CD8-positive, alpha-beta memory T cell (primary cell): ENCODE measurements around the gene RACGAP1. TPM values are rescaled to one million over a fixed set of nuclear protein-coding genes. Genes with fewer than 3 reads are reported as not detected.
"Not testable (repeated sequence)": the region's sequence is repeated elsewhere in the genome, so short reads cannot be mapped to it uniquely, and the experiment has no call there.

Experiments
- CTCF ChIA-PET: fragments of 350-600 bp; sonication (Branson Sonifier 250); formaldehyde crosslinking; loops from one replicate; lab custom pipeline; 2021; ENCODE audit warnings: antibody characterized with exemption; lab: Charles Lee
- POLR2A ChIA-PET: fragments of 350-600 bp; sonication (Branson Sonifier 250); formaldehyde crosslinking; loops from one replicate; lab custom pipeline; 2021; ENCODE audit warnings: antibody characterized with exemption; lab: Charles Lee
- DNase-seq, 5 donors: peaks; one replicate each; pipeline versions ENCODE4 v3.0.0 to v3.0.0-alpha.2; 2020 to 2022; ENCODE audit warnings: mixed read lengths in 1 of 5
- H3K27ac ChIP-seq: one replicate; pipeline ENCODE4 v1.7.0; 2013; ENCODE audit warnings: low read depth, mild to moderate bottlenecking, low read length, moderate library complexity
- H3K27me3 ChIP-seq: 2 replicates; pipeline ENCODE4 v1.7.0; 2013; ENCODE audit warnings: low read length, mild to moderate bottlenecking; ENCODE audit not compliant: insufficient read depth, poor library complexity, severe bottlenecking
- H3K36me3 ChIP-seq: 2 replicates; pipeline ENCODE4 v1.7.0; 2013; ENCODE audit warnings: mild to moderate bottlenecking, low read length, moderate library complexity; ENCODE audit not compliant: insufficient read depth
- H3K4me1 ChIP-seq: 2 replicates; pipeline ENCODE4 v1.7.0; 2013; ENCODE audit warnings: mild to moderate bottlenecking, low read length, moderate library complexity; ENCODE audit not compliant: insufficient read depth
- H3K4me3 ChIP-seq: 2 replicates; pipeline ENCODE4 v1.7.0; 2013; ENCODE audit warnings: mild to moderate bottlenecking, low read length
- H3K9me3 ChIP-seq: 2 replicates; pipeline ENCODE4 v1.7.0; 2013; ENCODE audit warnings: mild to moderate bottlenecking, low read length
- H3K27ac Mint-ChIP-seq, 8 donors: one replicate each; pipeline ENCODE4 v1.8.0; 2020 to 2021; ENCODE audit warnings: mixed read lengths in 8 of 8, mild to moderate bottlenecking in 6 of 8, inconsistent platforms in 3 of 8, moderate library complexity in 3 of 8
- H3K27me3 Mint-ChIP-seq, 2 donors: one replicate each; pipeline ENCODE4 v1.8.0; 2020 to 2021; ENCODE audit warnings: mixed read lengths in 2 of 2, mild to moderate bottlenecking in 1 of 2, moderate library complexity in 1 of 2
- H3K36me3 Mint-ChIP-seq, 3 donors: one replicate each; pipeline ENCODE4 v1.8.0; 2020 to 2021; ENCODE audit warnings: mixed read lengths in 3 of 3, inconsistent platforms in 1 of 3, mild to moderate bottlenecking in 1 of 3
- H3K4me1 Mint-ChIP-seq, 3 donors: one replicate each; pipeline ENCODE4 v1.8.0; 2020 to 2021; ENCODE audit warnings: mixed read lengths in 3 of 3, inconsistent platforms in 1 of 3, mild to moderate bottlenecking in 1 of 3
- H3K4me3 Mint-ChIP-seq, 7 donors: one replicate each; pipeline ENCODE4 v1.8.0; 2020 to 2021; ENCODE audit warnings: mixed read lengths in 7 of 7, mild to moderate bottlenecking in 6 of 7, moderate library complexity in 4 of 7, inconsistent platforms in 2 of 7
- H3K9me3 Mint-ChIP-seq, 5 donors: one replicate each; pipeline ENCODE4 v1.8.0; 2020 to 2022; ENCODE audit warnings: mixed read lengths in 5 of 5, mild to moderate bottlenecking in 3 of 5, moderate library complexity in 2 of 5, inconsistent platforms in 1 of 5
- polyA plus RNA-seq: library from polyadenylated mRNA; unstranded; fragments of 300-500 nt; fragmentation: Illumina TruSeq; gene quantifications from one replicate; pipeline ENCODE4 v1.2.3, GENCODE V29; 2021
- total RNA-seq, 2 experiments: library from RNA; stranded (reverse); gene quantifications; one replicate each; pipeline ENCODE4 v1.2.3, GENCODE V29; 2021

RACGAP1 gene
- total and polyA plus RNA-seq, 3 experiments from 2014 or later = 11.9 to 84.3 (median 79.3) TPM

DNA sequence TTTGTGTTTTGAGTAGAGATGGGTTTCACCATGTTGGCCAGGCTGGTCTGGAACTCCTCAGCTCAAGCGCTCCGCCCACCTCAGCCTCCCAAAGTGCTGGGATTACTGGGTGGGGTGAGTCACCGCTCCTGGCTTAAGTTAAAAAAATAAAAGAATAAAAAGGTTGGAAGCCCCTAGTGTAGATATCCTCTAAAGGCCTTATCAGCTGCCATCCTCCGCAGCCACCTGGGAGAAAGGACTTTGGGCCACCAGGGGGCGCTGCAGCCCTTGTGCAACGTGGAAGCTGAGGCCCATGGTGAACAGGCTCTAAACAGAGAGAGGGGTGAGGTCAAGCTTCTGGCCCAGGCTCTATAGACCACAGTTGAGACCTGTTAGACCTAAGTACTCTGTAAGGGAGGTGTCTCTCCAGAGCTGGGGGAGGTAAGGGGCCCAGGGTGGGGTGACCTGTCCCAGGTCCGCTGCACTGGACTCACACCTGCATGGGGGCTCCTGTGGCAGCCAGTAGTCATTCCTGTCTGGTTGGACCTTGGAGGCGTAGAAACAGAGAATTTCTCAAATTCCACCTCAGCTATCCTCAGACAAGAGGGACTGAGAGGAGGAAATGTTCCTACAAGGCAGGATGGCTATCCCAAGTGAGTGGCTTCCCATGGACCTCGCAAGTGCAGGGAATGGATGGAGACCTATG lies 14.0 kb upstream of the RACGAP1 start:
- H3K9me3 Mint-ChIP-seq = no peaks in the 10 kb centered on the region
- ChIA-PET CTCF (interaction anchor here (0.8 to 6.4 kb wide), 23 partner anchors 9 to 137 kb away, joined by 3 to 69 read pairs (median 6); partner anchors contain the start of genes COX14 and RACGAP1), POLR2A (interaction anchor here (0.6 kb wide), 1 partner anchor 151 kb away, joined by 7 read pairs; no protein-coding TSS in a partner anchor)
- peak overlapping the region in 2 of 8 donors; percentile 4 to 71 for H3K27ac Mint-ChIP-seq
- H3K4me3 Mint-ChIP-seq = no peak overlapping the region
- peak; percentile 55 to 86 (median 68) for DNase-seq
- H3K4me1 Mint-ChIP-seq = no peaks in the 10 kb centered on the region
- Histone ChIP-seq H3K9me3 (no peaks in the 10 kb centered on the region), H3K36me3 (no peaks in the 10 kb centered on the region), H3K4me3 (no peak overlapping the region), H3K27ac (no peak overlapping the region), H3K27me3 (no peaks in the 10 kb centered on the region), H3K4me1 (no peaks in the 10 kb centered on the region)
- H3K36me3 Mint-ChIP-seq = no peaks in the 10 kb centered on the region
- H3K27me3 Mint-ChIP-seq = peaks cover 9 to 12% of the 10 kb centered on the region in 2 donors

- no peak for DNase-seq
- CTCF ChIA-PET = interaction anchor here (0.8 to 6.4 kb wide), 13 partner anchors 8 to 138 kb away, joined by 3 to 69 read pairs (median 6); partner anchors contain the start of genes COX14 and RACGAP1
- no peaks in the 10 kb centered on the region for H3K4me1 ChIP-seq
- peak overlapping the region in 1 of 8 donors; percentile 48 for H3K27ac Mint-ChIP-seq
- no peaks in the 10 kb centered on the region for H3K9me3 ChIP-seq
- no peaks in the 10 kb centered on the region for H3K36me3 Mint-ChIP-seq
- no peaks in the 10 kb centered on the region for H3K9me3 Mint-ChIP-seq
- no peaks in the 10 kb centered on the region for H3K4me1 Mint-ChIP-seq
- H3K4me3 ChIP-seq = no peak overlapping the region
- H3K27me3 ChIP-seq = no peaks in the 10 kb centered on the region
- H3K27ac ChIP-seq = no peak overlapping the region
- H3K27me3 Mint-ChIP-seq = peaks cover 7 to 13% of the 10 kb centered on the region in 2 donors
- POLR2A ChIA-PET = no interaction called here
- H3K4me3 Mint-ChIP-seq = no peak overlapping the region
- no peaks in the 10 kb centered on the region for H3K36me3 ChIP-seq
Observed at GRCh38 chr12:50038336-50038735, 13.0 kb upstream of the RACGAP1 start.

DNA sequence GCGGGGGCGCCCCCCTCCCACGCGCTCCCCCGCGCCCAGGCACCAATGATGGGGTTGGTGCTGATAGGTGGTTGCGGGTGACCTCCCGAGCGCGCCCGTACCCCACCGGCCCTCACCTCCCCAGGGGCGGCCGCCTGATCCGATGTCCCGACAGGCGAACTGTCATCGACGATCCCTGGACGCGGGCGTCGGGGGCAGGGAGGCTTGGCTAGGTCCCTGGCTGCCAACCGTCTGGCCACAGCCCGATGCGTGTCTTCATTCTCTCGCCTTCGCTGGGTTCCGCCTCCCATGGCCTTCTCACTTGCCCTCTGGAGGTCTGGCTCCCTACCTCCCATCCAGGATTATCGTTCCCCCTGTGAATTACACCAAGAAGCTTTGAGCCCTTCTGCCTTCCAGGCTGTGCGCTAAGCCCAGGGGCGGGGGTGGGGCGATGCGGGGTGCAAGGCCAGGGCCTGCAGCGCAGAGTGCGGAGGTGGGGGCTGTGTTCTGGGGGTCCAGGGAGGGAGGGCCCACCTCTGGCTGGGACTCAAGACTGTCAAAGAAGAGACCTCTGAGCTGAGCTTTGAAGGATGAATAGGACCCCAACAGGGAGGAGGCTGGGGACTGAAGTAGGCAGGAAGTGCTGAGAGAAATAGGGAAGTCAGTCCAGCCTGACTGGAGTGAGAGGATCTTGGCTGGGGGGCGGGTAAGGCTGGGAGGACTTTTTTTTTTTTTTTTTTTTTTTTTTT lies 7.7 kb upstream of the RACGAP1 start:
- H3K27ac ChIP-seq = no peak overlapping the region
- no peaks in the 10 kb centered on the region for H3K4me1 ChIP-seq
- CTCF ChIA-PET = no interaction called here
- H3K4me3 Mint-ChIP-seq = no peak overlapping the region
- peaks cover 18 to 28% of the 10 kb centered on the region in 2 donors for H3K27me3 Mint-ChIP-seq
- DNase-seq = no peak
- no peaks in the 10 kb centered on the region for H3K9me3 ChIP-seq
- no peaks in the 10 kb centered on the region for H3K36me3 Mint-ChIP-seq
- POLR2A ChIA-PET = interaction anchor here (0.7 kb wide), 1 partner anchor 111 kb away, joined by 6 read pairs; no protein-coding TSS in a partner anchor
- H3K4me1 Mint-ChIP-seq = no peaks in the 10 kb centered on the region
- no peaks in the 10 kb centered on the region for H3K36me3 ChIP-seq
- H3K27ac Mint-ChIP-seq = no peak overlapping the region
- H3K27me3 ChIP-seq = no peaks in the 10 kb centered on the region
- H3K4me3 ChIP-seq = no peak overlapping the region
- H3K9me3 Mint-ChIP-seq = no peaks in the 10 kb centered on the region

- no peak overlapping the region for H3K4me3 ChIP-seq
- Mint-ChIP-seq H3K27ac (no peak overlapping the region), H3K4me3 (no peak overlapping the region), H3K36me3 (no peaks in the 10 kb centered on the region), H3K27me3 (peaks cover 18 to 31% of the 10 kb centered on the region in 2 donors), H3K4me1 (no peaks in the 10 kb centered on the region), H3K9me3 (no peaks in the 10 kb centered on the region)
- H3K4me1 ChIP-seq = no peaks in the 10 kb centered on the region
- no peak for DNase-seq
- H3K27me3 ChIP-seq = no peaks in the 10 kb centered on the region
- no peaks in the 10 kb centered on the region for H3K9me3 ChIP-seq
- ChIA-PET POLR2A (no interaction called here), CTCF (no interaction called here)
- H3K36me3 ChIP-seq = no peaks in the 10 kb centered on the region
- H3K27ac ChIP-seq = no peak overlapping the region
Observed at GRCh38 chr12:50032515-50032853, 7.2 kb upstream of the RACGAP1 start.

GRCh38 chr12:50030449-50030848 lies 5.2 kb upstream of the RACGAP1 start:
- CTCF ChIA-PET = interaction anchor here (0.8 to 2.6 kb wide), 4 partner anchors 8 to 44 kb away, joined by 3 to 10 read pairs (median 4); no protein-coding TSS in a partner anchor
- H3K4me1 Mint-ChIP-seq, H3K36me3 ChIP-seq, POLR2A ChIA-PET, H3K9me3 ChIP-seq, H3K36me3 Mint-ChIP-seq, H3K4me1 ChIP-seq, H3K4me3 Mint-ChIP-seq, H3K27ac ChIP-seq, H3K9me3 Mint-ChIP-seq, H3K4me3 ChIP-seq, H3K27me3 ChIP-seq, DNase-seq: not testable (repeated sequence)
- peaks cover 15 to 22% of the 10 kb centered on the region in 2 donors for H3K27me3 Mint-ChIP-seq
- peak overlapping the region in 1 of 8 donors; percentile 52 for H3K27ac Mint-ChIP-seq

GRCh38 chr12:50026691-50027090 lies 1.4 kb upstream of the RACGAP1 start:
- peak overlapping the region in 1 of 7 donors; percentile 18 for H3K4me3 Mint-ChIP-seq
- POLR2A ChIA-PET = no interaction called here
- peaks cover 5 to 8% of the 10 kb centered on the region in 2 donors for H3K27me3 Mint-ChIP-seq

GRCh38 chr12:50024805-50025186 lies 498 bp downstream of the RACGAP1 start:
- no peaks in the 10 kb centered on the region for H3K27me3 ChIP-seq
- no peaks in the 10 kb centered on the region for H3K9me3 ChIP-seq
- POLR2A ChIA-PET = interaction anchor here (0.6 to 1.0 kb wide), 4 partner anchors 12 to 702 kb away, joined by 3 to 4 read pairs (median 4); partner anchors contain the start of gene TROAP
- H3K4me1 ChIP-seq = peaks cover 13% of the 10 kb centered on the region
- peaks cover 0 to 3% (median 3%) of the 10 kb centered on the region in 3 donors for H3K36me3 Mint-ChIP-seq
- peak overlapping the region; percentile 69 for H3K4me3 ChIP-seq
- peak overlapping the region; percentile 48 to 99 (median 96) for H3K27ac Mint-ChIP-seq
- peak overlapping the region; percentile 92 to 100 (median 98) for H3K4me3 Mint-ChIP-seq
- H3K36me3 ChIP-seq = no peaks in the 10 kb centered on the region
- no peak for DNase-seq
- H3K9me3 Mint-ChIP-seq = no peaks in the 10 kb centered on the region
- peaks cover 0 to 5% of the 10 kb centered on the region in 2 donors for H3K27me3 Mint-ChIP-seq
- CTCF ChIA-PET = interaction anchor here (1.3 kb wide), 1 partner anchor 10 kb away, joined by 3 read pairs; no protein-coding TSS in a partner anchor
- peak overlapping the region; percentile 65 for H3K27ac ChIP-seq
- peaks cover 14 to 46% (median 19%) of the 10 kb centered on the region in 3 donors for H3K4me1 Mint-ChIP-seq

More at GRCh38 chr12:50026691-50027090, 1.4 kb upstream of the RACGAP1 start:
- H3K9me3 ChIP-seq = no peaks in the 10 kb centered on the region
- DNase-seq = no peak
- peaks cover 14 to 37% (median 19%) of the 10 kb centered on the region in 3 donors for H3K4me1 Mint-ChIP-seq
- no peak overlapping the region for H3K27ac Mint-ChIP-seq
- H3K4me3 ChIP-seq = no peak overlapping the region
- peaks cover 0 to 3% (median 3%) of the 10 kb centered on the region in 3 donors for H3K36me3 Mint-ChIP-seq
- H3K36me3 ChIP-seq = no peaks in the 10 kb centered on the region
- H3K27ac ChIP-seq = no peak overlapping the region
- no peaks in the 10 kb centered on the region for H3K9me3 Mint-ChIP-seq
- CTCF ChIA-PET = interaction anchor here (1.0 to 2.3 kb wide), 4 partner anchors 12 to 85 kb away, joined by 3 to 9 read pairs (median 7); partner anchors contain the start of gene COX14
- H3K4me1 ChIP-seq = peaks cover 13% of the 10 kb centered on the region
- no peaks in the 10 kb centered on the region for H3K27me3 ChIP-seq
